Parathyroid adenoma (tissue), 2 donors: ENCODE results near the gene GALNT16.

ENCODE experiments used
- H2AFZ ChIP-seq: fragments of 300-600 bp; sonication (generic); one replicate; pipeline ENCODE4 v1.7.0; 2017; ENCODE audit warnings: antibody characterized with exemption, mild to moderate bottlenecking
- H3K27ac ChIP-seq: fragments of 300-600 bp; sonication (generic); one replicate; pipeline ENCODE4 v1.7.0; 2017
- H3K27me3 ChIP-seq: fragments of 300-600 bp; sonication (generic); one replicate; pipeline ENCODE4 v1.7.0; 2017; ENCODE audit warnings: low read length; ENCODE audit not compliant: control insufficient read depth, insufficient read depth
- H3K36me3 ChIP-seq: fragments of 300-600 bp; sonication (generic); one replicate; pipeline ENCODE4 v1.7.0; 2017; ENCODE audit warnings: low read length; ENCODE audit not compliant: control insufficient read depth, insufficient read depth
- H3K4me1 ChIP-seq: fragments of 300-600 bp; sonication (generic); one replicate; pipeline ENCODE4 v1.7.0; 2017; ENCODE audit warnings: control low read depth
- H3K4me2 ChIP-seq: fragments of 300-600 bp; sonication (generic); one replicate; pipeline ENCODE4 v1.7.0; 2017; ENCODE audit warnings: low read length
- H3K4me3 ChIP-seq: fragments of 300-600 bp; sonication (generic); one replicate; pipeline ENCODE4 v1.7.0; 2017; ENCODE audit warnings: low read depth, low read length
- H3K79me2 ChIP-seq: fragments of 300-600 bp; sonication (generic); one replicate; pipeline ENCODE4 v1.7.0; 2017; ENCODE audit warnings: control low read depth
- H3K9ac ChIP-seq: fragments of 300-600 bp; sonication (generic); one replicate; pipeline ENCODE4 v1.7.0; 2017; ENCODE audit warnings: mild to moderate bottlenecking
- H3K9me3 ChIP-seq: fragments of 300-600 bp; sonication (generic); one replicate; pipeline ENCODE4 v1.7.0; 2017; ENCODE audit warnings: low read length; ENCODE audit not compliant: control insufficient read depth
- TF ChIP-seq, protein P1 (sequence below): fragments of 300-600 bp; sonication (generic); IDR thresholded peaks from one replicate; pipeline ENCODE4 v1.7.0; 2017; ENCODE audit warnings: antibody characterized with exemption, mild to moderate bottlenecking
- donor health status: primary hyperparathyroidism.

Gene GALNT16

DNA sequence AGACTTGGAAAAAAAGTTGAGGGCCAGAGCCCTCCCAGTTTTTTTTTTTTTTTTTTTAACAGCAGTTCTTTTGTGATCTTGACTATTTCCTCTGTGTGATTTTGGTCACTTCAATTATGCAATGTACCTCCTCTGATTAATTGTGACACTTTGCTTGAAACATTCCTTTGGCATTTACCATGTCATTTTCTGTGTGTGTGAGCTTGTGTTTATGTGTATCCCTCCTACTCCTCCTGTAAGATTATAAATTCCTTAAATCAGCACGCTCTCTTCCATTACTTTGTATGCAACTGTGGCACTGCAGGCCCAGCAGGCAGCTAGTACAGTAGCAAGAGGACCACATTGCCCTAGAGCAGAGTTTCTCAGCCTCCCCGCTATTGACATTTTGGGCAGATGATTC, 33.2 kb upstream of the GALNT16 start:
- Histone ChIP-seq H3K9me3 (no peaks in the 10 kb centered on the region), H3K79me2 (peaks cover 4% of the 10 kb centered on the region), H3K27ac (no peak overlapping the region), H3K4me1 (no peaks in the 10 kb centered on the region), H3K36me3 (no peaks in the 10 kb centered on the region), H2AFZ (no peak overlapping the region), H3K4me2 (no peak overlapping the region), H3K27me3 (no peaks in the 10 kb centered on the region), H3K9ac (no peak overlapping the region), H3K4me3 (no peak overlapping the region)
- TF ChIP-seq, protein P1, sequence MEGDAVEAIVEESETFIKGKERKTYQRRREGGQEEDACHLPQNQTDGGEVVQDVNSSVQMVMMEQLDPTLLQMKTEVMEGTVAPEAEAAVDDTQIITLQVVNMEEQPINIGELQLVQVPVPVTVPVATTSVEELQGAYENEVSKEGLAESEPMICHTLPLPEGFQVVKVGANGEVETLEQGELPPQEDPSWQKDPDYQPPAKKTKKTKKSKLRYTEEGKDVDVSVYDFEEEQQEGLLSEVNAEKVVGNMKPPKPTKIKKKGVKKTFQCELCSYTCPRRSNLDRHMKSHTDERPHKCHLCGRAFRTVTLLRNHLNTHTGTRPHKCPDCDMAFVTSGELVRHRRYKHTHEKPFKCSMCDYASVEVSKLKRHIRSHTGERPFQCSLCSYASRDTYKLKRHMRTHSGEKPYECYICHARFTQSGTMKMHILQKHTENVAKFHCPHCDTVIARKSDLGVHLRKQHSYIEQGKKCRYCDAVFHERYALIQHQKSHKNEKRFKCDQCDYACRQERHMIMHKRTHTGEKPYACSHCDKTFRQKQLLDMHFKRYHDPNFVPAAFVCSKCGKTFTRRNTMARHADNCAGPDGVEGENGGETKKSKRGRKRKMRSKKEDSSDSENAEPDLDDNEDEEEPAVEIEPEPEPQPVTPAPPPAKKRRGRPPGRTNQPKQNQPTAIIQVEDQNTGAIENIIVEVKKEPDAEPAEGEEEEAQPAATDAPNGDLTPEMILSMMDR = no peak

- H3K9me3 ChIP-seq = no peaks in the 10 kb centered on the region
- no peaks in the 10 kb centered on the region for H3K27me3 ChIP-seq
- no peak overlapping the region for H3K4me3 ChIP-seq
- no peaks in the 10 kb centered on the region for H3K79me2 ChIP-seq
- no peak overlapping the region for H2AFZ ChIP-seq
- H3K4me2 ChIP-seq = no peak overlapping the region
- H3K9ac ChIP-seq = no peak overlapping the region
- no peaks in the 10 kb centered on the region for H3K4me1 ChIP-seq
- no peak overlapping the region for H3K27ac ChIP-seq
- no peaks in the 10 kb centered on the region for H3K36me3 ChIP-seq
- TF ChIP-seq, protein P1 = no peak
Observed at GRCh38 chr14:69231486-69231885, 28.5 kb upstream of the GALNT16 start.

- H2AFZ ChIP-seq = no peak overlapping the region
- H3K27me3 ChIP-seq = no peaks in the 10 kb centered on the region
- H3K4me3 ChIP-seq = no peak overlapping the region
- no peaks in the 10 kb centered on the region for H3K79me2 ChIP-seq
- no peaks in the 10 kb centered on the region for H3K36me3 ChIP-seq
- TF ChIP-seq, protein P1 = no peak
- no peak overlapping the region for H3K27ac ChIP-seq
- H3K9me3 ChIP-seq = no peaks in the 10 kb centered on the region
- no peak overlapping the region for H3K9ac ChIP-seq
- H3K4me1 ChIP-seq = no peaks in the 10 kb centered on the region
- no peak overlapping the region for H3K4me2 ChIP-seq
Observed at GRCh38 chr14:69232388-69232787, 27.6 kb upstream of the GALNT16 start.

DNA sequence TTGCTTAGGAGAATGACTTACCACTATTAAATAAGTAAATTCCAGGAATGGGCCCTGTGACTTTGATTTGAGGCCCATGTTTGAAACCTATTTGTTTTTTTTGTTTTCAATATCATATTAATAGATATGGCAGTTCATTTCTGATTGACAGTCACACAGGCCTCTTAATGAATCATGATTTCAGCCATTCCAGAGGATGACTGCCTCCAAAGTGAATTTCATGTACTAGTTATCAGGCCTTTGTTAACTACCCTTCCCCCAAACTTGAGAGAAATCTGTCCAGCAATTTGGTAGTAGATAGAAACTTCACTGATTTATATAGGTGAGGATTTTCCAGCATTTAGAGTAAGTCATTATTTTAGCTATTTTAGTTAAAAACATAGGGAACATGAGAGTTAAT, 25.9 kb upstream of the GALNT16 start:
- TF ChIP-seq, protein P1 = no peak
- H2AFZ ChIP-seq = no peak overlapping the region
- no peak overlapping the region for H3K4me2 ChIP-seq
- no peak overlapping the region for H3K27ac ChIP-seq
- H3K4me1 ChIP-seq = no peaks in the 10 kb centered on the region
- H3K36me3 ChIP-seq = no peaks in the 10 kb centered on the region
- no peak overlapping the region for H3K9ac ChIP-seq
- H3K9me3 ChIP-seq = no peaks in the 10 kb centered on the region
- H3K4me3 ChIP-seq = no peak overlapping the region
- no peaks in the 10 kb centered on the region for H3K79me2 ChIP-seq
- H3K27me3 ChIP-seq = no peaks in the 10 kb centered on the region

- H3K4me1 ChIP-seq = no peaks in the 10 kb centered on the region
- no peaks in the 10 kb centered on the region for H3K27me3 ChIP-seq
- H3K27ac ChIP-seq = no peak overlapping the region
- TF ChIP-seq, protein P1 = no peak
- no peak overlapping the region for H2AFZ ChIP-seq
- no peak overlapping the region for H3K4me2 ChIP-seq
- H3K79me2 ChIP-seq = no peaks in the 10 kb centered on the region
- no peak overlapping the region for H3K4me3 ChIP-seq
- H3K9me3 ChIP-seq = no peaks in the 10 kb centered on the region
- no peak overlapping the region for H3K9ac ChIP-seq
- H3K36me3 ChIP-seq = no peaks in the 10 kb centered on the region
Observed at GRCh38 chr14:69235708-69236107, 24.2 kb upstream of the GALNT16 start.
